Activated CD8-positive, alpha-beta memory T cell treated with anti-CD3 and anti-CD28 coated beads for 4 hours (primary cell): ENCODE measurements around the gene DSG4.

Experiments
- DNase-seq, 2 donors: peaks; one replicate each; pipeline ENCODE4 v3.0.0-alpha.2; 2020; ENCODE audit warnings: low read depth in 2 of 2

The DSG4 gene

GRCh38 chr18:31410716-31411483, 34.3 kb downstream of the DSG4 start:
- DNase-seq: no peak

- no peak for DNase-seq
These were observed 36.6 kb downstream of the DSG4 start for GRCh38 chr18:31413137-31413536.

DNA sequence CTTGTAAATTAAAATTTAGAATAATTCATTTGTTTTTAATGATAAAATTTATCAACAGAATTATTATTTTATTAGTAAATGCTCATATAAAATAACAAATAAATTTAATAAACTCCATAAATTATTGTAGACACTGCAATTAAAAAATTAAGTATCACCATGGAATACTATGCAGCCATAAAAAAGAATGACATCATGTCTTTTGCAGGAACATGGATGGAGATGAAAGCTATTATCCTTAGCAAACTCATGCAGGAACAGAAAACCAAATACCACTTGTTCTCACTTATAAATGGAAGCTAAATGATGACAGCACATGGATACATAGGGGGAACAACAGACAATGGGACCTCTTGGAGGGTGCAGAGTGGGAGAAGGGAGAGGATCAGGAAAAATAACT, 41.3 kb downstream of the DSG4 start:
- DNase-seq: no peak

DNA sequence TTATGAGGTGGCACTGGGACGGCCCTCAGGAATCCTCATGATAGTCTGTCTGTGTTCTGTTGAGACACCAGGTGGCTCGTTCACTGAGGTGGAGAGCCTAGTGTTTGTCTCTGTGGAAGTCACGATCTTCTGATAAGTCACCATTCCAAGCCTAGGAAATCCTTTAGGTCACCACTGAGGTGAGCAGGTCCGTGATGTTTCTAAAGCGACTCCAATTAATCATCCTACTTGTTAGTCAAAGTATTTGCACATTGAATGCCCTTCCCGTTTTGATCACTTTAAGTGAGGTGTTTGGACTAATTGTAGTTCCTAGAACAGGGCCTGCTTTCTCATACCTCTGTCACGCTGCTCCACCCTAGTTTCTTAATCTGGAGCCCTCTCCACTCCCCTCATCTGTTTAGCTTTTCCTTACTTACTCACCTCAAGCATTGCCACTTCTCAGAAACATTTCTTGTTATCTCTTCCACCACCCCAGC, 42.9 kb downstream of the DSG4 start:
- no peak for DNase-seq

DNA sequence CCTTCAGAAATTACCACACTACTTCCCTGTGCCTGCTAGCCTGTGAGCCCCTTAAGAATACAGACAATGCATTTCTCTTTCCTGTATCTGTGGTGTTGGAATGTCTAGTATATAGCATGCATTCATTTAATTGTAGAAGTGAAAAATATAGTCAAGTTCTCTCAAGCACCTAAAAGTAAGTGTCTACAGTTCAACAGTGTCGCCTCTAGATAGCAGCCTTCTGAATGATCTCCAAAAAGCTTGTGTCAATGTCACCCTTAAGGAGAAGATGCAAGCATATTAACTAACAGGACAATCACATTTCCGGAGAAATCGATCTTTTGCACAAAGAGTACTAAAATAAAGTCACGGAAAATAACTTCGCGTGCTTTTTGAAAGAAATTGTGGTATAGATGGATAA, 43.5 kb downstream of the DSG4 start:
- DNase-seq: no peak

DNA sequence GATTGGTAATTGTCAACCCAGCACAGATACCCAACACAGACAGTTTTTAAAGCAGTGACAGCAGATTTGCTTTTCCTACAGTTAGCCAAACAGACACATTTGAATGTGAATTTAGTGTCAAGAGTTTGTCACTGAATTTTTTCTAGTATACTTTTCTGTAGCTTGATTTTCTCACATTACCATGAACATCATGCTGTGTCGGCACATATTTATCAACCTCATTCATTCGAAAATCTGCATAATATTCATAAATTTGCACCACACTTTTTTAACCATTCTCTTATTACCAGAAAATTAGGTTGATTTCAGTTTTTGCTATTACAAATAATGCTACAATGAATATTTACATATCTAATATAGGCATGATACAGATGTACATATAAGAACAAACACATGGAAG, 43.9 kb downstream of the DSG4 start:
- DNase-seq: no peak

- DNase-seq: no peak
These were observed 47.9 kb downstream of the DSG4 start for GRCh38 chr18:31424383-31424988.

- DNase-seq: no peak
These were observed 49.4 kb downstream of the DSG4 start for GRCh38 chr18:31426021-31426420.

- DNase-seq: no peak
These were observed 50.4 kb downstream of the DSG4 start for GRCh38 chr18:31426871-31427406.

DNA sequence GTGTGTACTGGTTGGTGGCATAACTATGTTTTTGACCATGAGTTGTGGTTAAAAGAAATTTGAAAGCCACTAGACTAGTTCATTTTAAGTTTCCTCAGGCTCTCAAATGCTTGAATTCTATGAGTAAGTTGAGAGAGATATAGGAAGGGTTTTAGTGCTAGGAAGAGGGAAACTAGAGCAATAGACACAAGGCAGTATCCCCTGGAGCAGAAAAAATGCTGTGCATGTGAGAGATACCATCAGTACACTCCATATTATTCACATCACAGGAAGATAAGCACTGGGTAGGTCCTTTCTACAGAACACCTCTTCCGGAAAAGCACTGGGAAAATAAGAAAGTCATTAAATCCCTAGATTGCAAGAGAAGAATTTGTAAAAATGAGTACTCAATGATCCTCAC, 51.6 kb downstream of the DSG4 start:
- DNase-seq: no peak

- no peak for DNase-seq
These were observed 53.0 kb downstream of the DSG4 start for GRCh38 chr18:31429623-31430022.

DNA sequence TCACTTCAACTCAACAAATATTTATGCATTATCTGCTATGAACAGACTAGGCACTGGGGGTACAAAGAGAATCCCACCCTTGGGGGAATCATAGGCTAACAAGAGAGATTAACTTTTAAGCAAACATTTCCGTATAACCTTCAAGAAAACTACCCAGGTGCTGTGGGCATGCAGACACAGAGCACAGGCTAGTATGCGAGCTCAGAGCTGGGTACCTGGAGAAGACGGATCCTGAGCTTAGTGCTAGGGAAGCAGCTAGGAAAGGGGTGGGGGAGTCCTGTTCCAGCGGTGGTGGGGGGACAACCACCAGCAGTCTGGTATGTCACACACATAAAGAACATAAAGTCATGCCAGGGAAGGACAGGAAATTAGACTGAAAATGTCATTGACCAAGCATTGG, 53.5 kb downstream of the DSG4 start:
- DNase-seq: no peak

DNA sequence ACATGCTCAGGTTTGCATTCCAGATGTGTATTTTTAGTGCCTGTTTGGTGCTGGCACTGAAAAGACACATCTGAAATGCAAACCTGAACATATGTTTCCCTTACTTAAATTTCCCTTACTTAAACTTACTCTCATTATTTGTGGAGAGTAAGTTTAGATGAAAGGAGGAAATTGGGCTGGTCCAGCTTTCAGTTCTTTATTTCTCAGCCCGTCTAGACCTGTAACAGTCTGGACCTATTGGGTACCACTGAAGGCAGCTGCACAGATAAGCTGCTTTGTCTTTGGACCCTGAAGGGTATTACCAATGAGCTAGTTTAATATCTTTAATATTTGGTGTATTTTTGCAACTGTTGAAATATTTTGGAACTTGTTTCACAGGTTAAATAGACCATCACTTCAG, 54.0 kb downstream of the DSG4 start:
- DNase-seq: no peak

GRCh38 chr18:31432316-31432715, 55.7 kb downstream of the DSG4 start:
- no peak for DNase-seq

DNA sequence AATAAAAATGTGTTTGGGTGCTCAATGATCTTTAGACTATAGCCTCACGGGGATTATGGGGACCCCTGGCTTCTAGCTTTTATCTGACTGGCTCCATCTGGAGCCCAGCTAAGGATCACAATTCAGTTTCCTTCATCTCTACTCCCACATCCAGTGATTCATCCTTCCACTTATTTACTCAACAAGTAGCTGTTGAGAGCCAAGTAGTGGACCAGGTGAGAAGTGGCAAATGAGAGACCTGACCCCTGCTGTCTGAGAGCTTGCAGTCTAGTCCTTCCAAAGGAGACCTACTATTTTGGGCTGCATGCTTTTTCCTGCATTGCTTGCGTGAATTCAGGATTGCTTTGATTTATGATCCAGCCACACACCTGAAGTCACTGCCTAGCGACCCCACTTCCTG, 60.2 kb downstream of the DSG4 start:
- no peak for DNase-seq

- DNase-seq: no peak
These were observed 61.8 kb downstream of the DSG4 start for GRCh38 chr18:31438402-31438801.

- DNase-seq: no peak
These were observed 63.3 kb downstream of the DSG4 start for GRCh38 chr18:31439807-31440325.

DNA sequence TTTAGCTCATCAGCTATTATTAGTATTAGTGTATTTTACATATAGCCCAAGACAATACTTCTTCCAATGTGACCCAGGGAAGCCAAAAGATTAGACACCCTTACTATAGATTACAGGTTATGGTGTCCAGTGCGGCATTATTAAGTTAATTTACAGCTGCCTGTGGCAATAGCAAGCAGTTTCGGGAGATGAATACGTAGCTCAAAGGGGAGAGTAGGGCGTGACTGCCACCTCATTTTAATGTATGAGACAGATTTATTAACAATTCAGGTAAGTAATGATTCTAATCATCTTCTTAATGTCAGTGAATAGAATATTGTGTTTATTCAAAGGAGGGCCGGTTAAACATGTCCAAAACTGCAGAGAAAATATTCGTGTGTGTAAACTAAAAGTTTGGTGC, 64.2 kb downstream of the DSG4 start:
- DNase-seq: no peak

- no peak for DNase-seq
These were observed 64.9 kb downstream of the DSG4 start for GRCh38 chr18:31441493-31441892.

DNA sequence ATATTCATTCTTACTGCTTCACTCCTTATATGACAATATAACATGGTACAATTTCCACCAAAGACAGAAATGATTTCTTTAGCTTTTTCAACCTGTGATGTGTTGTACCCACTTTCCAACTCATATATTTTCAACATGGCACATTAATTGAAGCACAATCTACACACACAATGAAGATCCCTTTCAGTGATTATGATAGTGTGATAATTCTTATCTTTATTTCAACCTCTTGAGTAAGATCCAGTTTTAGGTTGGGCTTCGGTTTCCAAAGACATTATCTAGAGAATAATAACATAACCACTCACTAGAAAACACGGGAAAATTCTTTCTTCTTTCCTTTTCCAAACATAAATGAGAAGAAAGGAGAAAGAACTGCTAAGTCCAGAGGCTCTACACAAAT, 67.6 kb downstream of the DSG4 start:
- no peak for DNase-seq

- DNase-seq: no peak
These were observed 69.3 kb downstream of the DSG4 start for GRCh38 chr18:31445908-31446307.

- no peak for DNase-seq
These were observed 70.3 kb downstream of the DSG4 start for GRCh38 chr18:31446854-31447253.

DNA sequence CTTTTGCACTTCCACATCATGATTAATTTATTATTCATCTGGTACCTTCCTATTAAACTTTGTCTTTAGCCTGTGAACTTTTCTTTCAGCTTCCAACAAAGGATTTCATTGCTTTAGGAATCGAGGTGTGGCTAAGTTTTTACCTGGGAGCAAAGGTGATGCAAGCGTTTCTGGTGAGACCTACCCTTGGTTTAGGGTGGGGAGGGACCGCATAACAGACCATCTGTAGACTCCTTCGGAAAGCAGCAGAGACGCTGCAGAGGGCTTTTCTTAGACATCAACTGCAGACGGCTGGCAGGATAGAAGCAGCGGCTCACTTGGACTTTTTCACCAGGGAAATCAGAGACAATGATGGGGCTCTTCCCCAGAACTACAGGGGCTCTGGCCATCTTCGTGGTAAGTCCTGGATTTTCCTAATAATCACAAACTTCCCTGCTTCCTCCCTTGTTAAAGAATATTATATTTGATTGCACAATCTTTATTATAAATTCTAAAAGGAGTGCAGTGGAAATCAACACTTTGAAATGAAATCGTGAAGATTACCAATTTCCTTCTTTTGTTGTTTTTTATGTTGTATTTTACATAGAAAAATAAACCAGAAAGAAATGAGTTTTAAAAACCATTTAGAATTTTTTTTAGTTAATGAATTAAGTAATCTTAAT, 71.1 kb downstream of the DSG4 start, which contains the start of gene DSG3:
DSG3 (plus strand) TSS at position 212 of the 662 bp plus-strand sequence; CDS start at position 349, 137 bp downstream.
- no peak for DNase-seq
